ENCODE measurements around the gene ADAMTS14. TPM values are rescaled to one million over a fixed set of nuclear protein-coding genes. Genes with fewer than 3 reads are reported as not detected.
A peak's percentile ranks its signal among the peaks of the same experiment; 100 is the strongest.
"Not testable (repeated sequence)": the region's sequence is repeated elsewhere in the genome, so short reads cannot be mapped to it uniquely, and the experiment has no call there.

The ADAMTS14 gene, protein sequence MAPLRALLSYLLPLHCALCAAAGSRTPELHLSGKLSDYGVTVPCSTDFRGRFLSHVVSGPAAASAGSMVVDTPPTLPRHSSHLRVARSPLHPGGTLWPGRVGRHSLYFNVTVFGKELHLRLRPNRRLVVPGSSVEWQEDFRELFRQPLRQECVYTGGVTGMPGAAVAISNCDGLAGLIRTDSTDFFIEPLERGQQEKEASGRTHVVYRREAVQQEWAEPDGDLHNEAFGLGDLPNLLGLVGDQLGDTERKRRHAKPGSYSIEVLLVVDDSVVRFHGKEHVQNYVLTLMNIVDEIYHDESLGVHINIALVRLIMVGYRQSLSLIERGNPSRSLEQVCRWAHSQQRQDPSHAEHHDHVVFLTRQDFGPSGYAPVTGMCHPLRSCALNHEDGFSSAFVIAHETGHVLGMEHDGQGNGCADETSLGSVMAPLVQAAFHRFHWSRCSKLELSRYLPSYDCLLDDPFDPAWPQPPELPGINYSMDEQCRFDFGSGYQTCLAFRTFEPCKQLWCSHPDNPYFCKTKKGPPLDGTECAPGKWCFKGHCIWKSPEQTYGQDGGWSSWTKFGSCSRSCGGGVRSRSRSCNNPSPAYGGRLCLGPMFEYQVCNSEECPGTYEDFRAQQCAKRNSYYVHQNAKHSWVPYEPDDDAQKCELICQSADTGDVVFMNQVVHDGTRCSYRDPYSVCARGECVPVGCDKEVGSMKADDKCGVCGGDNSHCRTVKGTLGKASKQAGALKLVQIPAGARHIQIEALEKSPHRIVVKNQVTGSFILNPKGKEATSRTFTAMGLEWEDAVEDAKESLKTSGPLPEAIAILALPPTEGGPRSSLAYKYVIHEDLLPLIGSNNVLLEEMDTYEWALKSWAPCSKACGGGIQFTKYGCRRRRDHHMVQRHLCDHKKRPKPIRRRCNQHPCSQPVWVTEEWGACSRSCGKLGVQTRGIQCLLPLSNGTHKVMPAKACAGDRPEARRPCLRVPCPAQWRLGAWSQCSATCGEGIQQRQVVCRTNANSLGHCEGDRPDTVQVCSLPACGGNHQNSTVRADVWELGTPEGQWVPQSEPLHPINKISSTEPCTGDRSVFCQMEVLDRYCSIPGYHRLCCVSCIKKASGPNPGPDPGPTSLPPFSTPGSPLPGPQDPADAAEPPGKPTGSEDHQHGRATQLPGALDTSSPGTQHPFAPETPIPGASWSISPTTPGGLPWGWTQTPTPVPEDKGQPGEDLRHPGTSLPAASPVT
- total RNA-seq (not detected), polyA plus RNA-seq (not detected)

DNA sequence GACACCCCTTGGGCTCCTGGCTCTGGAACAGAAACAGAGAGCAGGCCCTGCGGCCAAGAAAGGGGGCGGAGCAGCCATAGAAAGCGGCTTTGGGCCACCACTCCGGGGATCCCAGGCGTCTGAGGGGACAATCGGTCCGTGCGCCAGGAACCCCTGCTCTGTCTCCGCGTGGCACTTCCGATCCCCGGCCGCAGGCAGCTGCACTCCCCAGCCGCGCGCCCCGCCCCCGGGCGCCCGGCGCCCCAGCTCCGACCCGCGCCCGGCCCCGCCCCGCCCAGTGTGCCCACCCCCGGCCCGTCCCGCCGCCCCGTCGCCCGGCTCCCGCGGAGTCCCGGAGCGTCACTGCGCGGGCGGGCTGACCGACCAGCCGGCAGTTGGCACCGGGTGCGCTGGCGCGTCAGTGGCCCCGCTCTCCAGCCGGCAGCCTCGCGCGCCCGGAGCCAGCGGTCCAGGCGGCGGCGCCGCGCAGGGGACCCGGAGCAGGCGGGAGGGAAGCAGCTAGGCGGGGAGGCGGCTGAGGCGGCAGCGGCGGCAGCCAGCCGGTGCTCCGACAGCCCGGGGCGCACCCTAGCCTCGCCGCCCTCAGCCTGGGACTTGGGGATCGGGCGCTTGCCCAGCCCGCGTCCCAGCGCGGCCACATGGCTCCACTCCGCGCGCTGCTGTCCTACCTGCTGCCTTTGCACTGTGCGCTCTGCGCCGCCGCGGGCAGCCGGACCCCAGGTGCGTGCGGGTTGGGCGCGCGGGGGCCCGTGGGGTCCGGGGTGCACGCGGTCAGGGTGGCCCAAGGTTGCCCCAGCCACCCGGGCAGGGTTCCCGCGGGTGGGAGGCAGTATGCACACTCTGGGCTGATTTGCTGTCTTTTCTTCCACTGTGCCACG lies at the start of gene ADAMTS14:
ADAMTS14 (plus strand) TSS at position 342 of the 878 bp plus-strand sequence; CDS start at position 639, 297 bp downstream.
- H3K9me3 Mint-ChIP-seq, result peaks cover 0 to 4% (median 0%) of the 10 kb centered on the region in 8 donors
- Histone ChIP-seq H3K27ac (ENCODE audit: low read depth, low read length) (no peak within 1 kb of the TSS), H3K27me3 (ENCODE audit: insufficient read depth, low read length) (peaks cover 5% of the 10 kb centered on the region), H3K4me3 (ENCODE audit: low read length in 2 of 2) (no peak within 1 kb of the TSS), H3K9me3 (ENCODE audit: control insufficient read depth in 1 of 2, low read length in 2 of 2) (no peaks in the 10 kb centered on the region), H3K36me3 (ENCODE audit: insufficient read depth, low read length) (no peaks in the 10 kb centered on the region), H3K4me1 (ENCODE audit: insufficient read depth, low read length) (no peaks in the 10 kb centered on the region)
- H3K4me3 Mint-ChIP-seq, result peak within 1 kb of the TSS in 7 of 8 donors; percentile 28 to 70 (median 62)
- H3K36me3 Mint-ChIP-seq, result no peaks in the 10 kb centered on the region
- peaks cover 25 to 31% of the 10 kb centered on the region in 2 donors for H3K27me3 Mint-ChIP-seq
- ChIA-PET POLR2A (ENCODE audit: partially characterized antibody) (no interaction called here), CTCF (ENCODE audit: partially characterized antibody) (no interaction called here)
- H3K4me1 Mint-ChIP-seq, result peaks cover 4 to 11% (median 8%) of the 10 kb centered on the region in 4 donors
- H3K27ac Mint-ChIP-seq, result no peak within 1 kb of the TSS
- DNase-seq, result no peak
- intact Hi-C loops (cut with micrococcal nuclease), result no loop called here

DNA sequence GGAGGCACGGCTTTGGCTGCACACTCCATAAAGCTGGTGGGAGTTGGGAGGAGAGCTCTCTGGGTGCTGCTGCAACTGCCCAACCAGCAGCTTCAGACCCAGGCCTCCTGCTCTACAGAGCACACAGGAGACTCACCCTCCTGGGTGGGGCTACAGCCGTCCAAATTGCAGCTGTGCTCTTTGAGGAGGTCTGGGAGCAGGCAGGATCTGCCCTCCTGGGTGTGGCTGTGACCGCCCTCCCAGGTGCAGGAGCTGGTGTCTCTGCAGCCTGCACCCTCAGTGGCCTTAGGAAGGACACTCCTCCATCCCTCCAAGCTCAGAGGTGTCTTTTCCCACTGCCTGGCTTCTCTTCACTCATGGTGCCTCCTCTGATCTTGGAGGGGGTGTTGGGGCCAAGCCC lies 49.8 kb upstream of the ADAMTS14 start:
- Mint-ChIP-seq H3K4me1 (peaks cover 0 to 12% (median 0%) of the 10 kb centered on the region in 4 donors), H3K9me3 (peaks cover 0 to 36% (median 23%) of the 10 kb centered on the region in 8 donors), H3K27ac (no peak overlapping the region), H3K4me3 (no peak overlapping the region), H3K27me3 (peaks cover 7 to 9% of the 10 kb centered on the region in 2 donors), H3K36me3 (peaks cover 3 to 6% of the 10 kb centered on the region in 2 donors)
- Histone ChIP-seq H3K27ac (ENCODE audit: low read depth, low read length) (no peak overlapping the region), H3K4me1 (ENCODE audit: insufficient read depth, low read length) (no peaks in the 10 kb centered on the region), H3K36me3 (ENCODE audit: insufficient read depth, low read length) (no peaks in the 10 kb centered on the region), H3K4me3 (ENCODE audit: low read length in 2 of 2) (no peak overlapping the region), H3K27me3 (ENCODE audit: insufficient read depth, low read length) (no peaks in the 10 kb centered on the region), H3K9me3 (ENCODE audit: control insufficient read depth in 1 of 2, low read length in 2 of 2) (no peaks in the 10 kb centered on the region)
- POLR2A ChIA-PET (ENCODE audit: partially characterized antibody), result no interaction called here
- CTCF ChIA-PET (ENCODE audit: partially characterized antibody), result no interaction called here
- intact Hi-C loops (cut with micrococcal nuclease), result no loop called here
- no peak for DNase-seq

DNA sequence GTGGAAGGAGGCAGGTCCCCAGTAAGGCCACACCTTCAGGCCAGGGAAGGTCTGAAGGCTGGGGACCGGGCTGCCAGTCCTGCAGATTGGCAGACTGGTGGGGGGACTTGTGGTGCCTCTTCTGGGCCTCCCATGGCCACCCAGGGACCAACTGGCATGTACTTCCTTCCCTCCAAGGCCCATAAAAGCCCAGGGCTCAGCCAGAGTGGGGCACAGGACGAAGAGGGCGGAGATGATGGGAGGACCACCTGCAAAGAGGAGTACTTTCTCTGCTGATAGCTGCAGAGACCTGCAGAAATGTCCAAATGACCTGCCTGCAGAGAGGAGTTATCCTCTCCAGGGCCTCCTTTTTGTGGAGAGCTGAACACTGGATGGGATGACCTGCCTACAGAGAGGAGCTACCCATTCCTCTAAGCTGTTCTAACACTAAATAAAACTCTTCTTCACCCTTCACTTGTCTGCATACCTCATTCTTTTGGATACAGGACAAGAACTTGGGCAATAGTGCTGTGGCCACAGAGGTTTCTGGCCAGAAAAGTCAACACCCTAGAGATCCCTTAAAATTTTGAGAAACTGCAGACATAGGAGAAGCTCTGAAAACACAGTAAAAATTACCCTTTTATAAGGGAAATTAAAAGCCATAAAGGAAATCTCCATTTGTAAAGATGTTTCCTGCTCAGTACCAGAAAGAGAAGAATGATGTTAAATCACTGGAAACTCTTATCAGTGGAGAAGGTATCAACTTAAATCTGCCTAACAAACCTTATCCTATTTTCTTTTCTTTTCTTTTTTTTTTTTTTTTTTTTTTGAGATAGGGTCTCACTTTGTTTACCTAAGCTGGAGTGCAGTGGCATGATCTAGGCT lies 49.1 kb upstream of the ADAMTS14 start:
- H3K9me3 ChIP-seq (ENCODE audit: control insufficient read depth in 1 of 2, low read length in 2 of 2), result peaks cover 0 to 3% of the 10 kb centered on the region in 2 donors
- intact Hi-C loops (cut with micrococcal nuclease), result no loop called here
- Mint-ChIP-seq H3K36me3 (peaks cover 5 to 6% of the 10 kb centered on the region in 2 donors), H3K4me1 (peaks cover 0 to 10% (median 0%) of the 10 kb centered on the region in 4 donors), H3K4me3 (no peak overlapping the region), H3K27me3 (peaks cover 9% of the 10 kb centered on the region in 2 donors), H3K27ac (no peak overlapping the region), H3K9me3 (peaks cover 0 to 43% (median 23%) of the 10 kb centered on the region in 8 donors)
- POLR2A ChIA-PET (ENCODE audit: partially characterized antibody), result no interaction called here
- no peaks in the 10 kb centered on the region for H3K4me1 ChIP-seq (ENCODE audit: insufficient read depth, low read length)
- H3K27me3 ChIP-seq (ENCODE audit: insufficient read depth, low read length), result no peaks in the 10 kb centered on the region
- no peak overlapping the region for H3K4me3 ChIP-seq (ENCODE audit: low read length in 2 of 2)
- H3K27ac ChIP-seq (ENCODE audit: low read depth, low read length), result no peak overlapping the region
- CTCF ChIA-PET (ENCODE audit: partially characterized antibody), result no interaction called here
- H3K36me3 ChIP-seq (ENCODE audit: insufficient read depth, low read length), result no peaks in the 10 kb centered on the region
- DNase-seq, result no peak

DNA sequence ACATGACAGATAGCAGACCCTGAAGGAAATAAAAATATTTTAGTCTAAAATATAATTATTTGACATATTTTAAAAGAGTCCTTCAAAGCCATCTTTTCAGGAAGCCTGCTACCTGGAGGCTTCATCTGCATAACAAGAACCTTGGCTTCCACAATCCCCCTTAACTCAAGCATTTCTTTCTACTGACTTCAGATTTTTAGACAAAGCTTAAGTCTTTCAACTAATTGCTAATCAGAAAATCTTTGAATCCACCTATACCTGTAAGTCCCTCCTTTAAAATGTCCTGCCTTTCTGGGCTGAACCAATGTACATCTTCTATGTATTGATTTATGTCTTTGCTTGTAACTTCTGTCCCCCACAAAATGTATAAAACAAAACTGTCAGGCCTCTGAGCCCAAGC lies 46.2 kb upstream of the ADAMTS14 start:
- Mint-ChIP-seq H3K9me3 (peaks cover 0 to 29% (median 10%) of the 10 kb centered on the region in 8 donors), H3K4me3 (no peak overlapping the region), H3K27ac (no peak overlapping the region), H3K4me1 (no peaks in the 10 kb centered on the region), H3K27me3 (peaks cover 4 to 5% of the 10 kb centered on the region in 2 donors), H3K36me3 (peaks cover 0 to 2% of the 10 kb centered on the region in 2 donors)
- H3K36me3 ChIP-seq (ENCODE audit: insufficient read depth, low read length), result no peaks in the 10 kb centered on the region
- intact Hi-C loops (cut with micrococcal nuclease), result no loop called here
- H3K9me3 ChIP-seq (ENCODE audit: control insufficient read depth in 1 of 2, low read length in 2 of 2), result peaks cover 0 to 9% of the 10 kb centered on the region in 2 donors
- ChIA-PET CTCF (ENCODE audit: partially characterized antibody) (interaction anchor here (2.1 kb wide), 1 partner anchor 75 kb away, joined by 7 read pairs; no protein-coding TSS in a partner anchor), POLR2A (ENCODE audit: partially characterized antibody) (no interaction called here)
- H3K27me3 ChIP-seq (ENCODE audit: insufficient read depth, low read length), result no peaks in the 10 kb centered on the region
- no peak overlapping the region for H3K27ac ChIP-seq (ENCODE audit: low read depth, low read length)
- H3K4me3 ChIP-seq (ENCODE audit: low read length in 2 of 2), result no peak overlapping the region
- H3K4me1 ChIP-seq (ENCODE audit: insufficient read depth, low read length), result no peaks in the 10 kb centered on the region
- no peak for DNase-seq

DNA sequence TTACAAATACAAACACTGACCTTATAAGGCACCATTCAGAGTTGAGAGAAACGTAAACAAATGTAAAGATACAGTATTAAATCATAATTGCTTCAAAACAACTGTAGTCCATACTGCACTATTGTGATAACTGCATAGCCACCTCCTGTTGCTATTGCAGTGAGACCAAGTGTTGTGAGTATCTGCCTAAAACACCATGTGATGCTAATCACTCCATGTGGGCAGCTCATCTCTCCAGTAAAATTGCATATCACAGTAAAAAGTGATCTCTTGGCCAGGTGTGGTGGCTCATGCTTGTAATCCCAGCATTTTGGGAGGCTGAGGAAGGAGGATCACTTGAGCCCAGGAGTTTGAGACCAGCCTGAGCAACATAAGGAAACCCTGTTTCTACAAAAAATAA lies 43.0 kb upstream of the ADAMTS14 start:
- Mint-ChIP-seq H3K4me1 (no peaks in the 10 kb centered on the region), H3K9me3 (peaks cover 0 to 27% (median 9%) of the 10 kb centered on the region in 8 donors), H3K36me3 (peaks cover 0 to 2% of the 10 kb centered on the region in 2 donors), H3K27ac (no peak overlapping the region), H3K4me3 (no peak overlapping the region), H3K27me3 (peaks cover 7 to 8% of the 10 kb centered on the region in 2 donors)
- Histone ChIP-seq H3K36me3 (ENCODE audit: insufficient read depth, low read length) (no peaks in the 10 kb centered on the region), H3K9me3 (ENCODE audit: control insufficient read depth in 1 of 2, low read length in 2 of 2) (peaks cover 0 to 9% of the 10 kb centered on the region in 2 donors), H3K4me1 (ENCODE audit: insufficient read depth, low read length) (no peaks in the 10 kb centered on the region), H3K27me3 (ENCODE audit: insufficient read depth, low read length) (no peaks in the 10 kb centered on the region), H3K4me3 (ENCODE audit: low read length in 2 of 2) (no peak overlapping the region), H3K27ac (ENCODE audit: low read depth, low read length) (no peak overlapping the region)
- no peak for DNase-seq
- intact Hi-C loops (cut with micrococcal nuclease), result no loop called here
- ChIA-PET POLR2A (ENCODE audit: partially characterized antibody) (no interaction called here), CTCF (ENCODE audit: partially characterized antibody) (no interaction called here)

DNA sequence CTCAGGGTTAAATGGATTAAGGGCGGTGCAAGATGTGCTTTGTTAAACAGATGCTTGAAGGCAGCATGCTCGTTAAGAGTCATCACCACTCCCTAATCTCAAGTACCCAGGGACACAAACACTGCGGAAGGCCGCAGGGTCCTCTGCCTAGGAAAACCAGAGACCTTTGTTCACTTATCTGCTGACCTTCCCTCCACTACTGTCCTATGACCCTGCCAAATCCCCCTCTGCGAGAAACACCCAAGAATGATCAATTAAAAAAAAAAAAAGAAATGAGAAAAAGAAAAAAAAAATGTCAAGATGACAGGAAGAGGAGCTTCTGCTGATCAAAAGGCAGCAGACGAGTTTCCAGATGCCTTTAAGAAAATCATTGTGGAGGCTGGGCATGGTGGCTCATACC lies 40.6 kb upstream of the ADAMTS14 start:
- H3K36me3 ChIP-seq (ENCODE audit: insufficient read depth, low read length); H3K27ac Mint-ChIP-seq; H3K4me1 Mint-ChIP-seq; H3K4me3 ChIP-seq (ENCODE audit: low read length in 2 of 2); H3K27me3 ChIP-seq (ENCODE audit: insufficient read depth, low read length); intact Hi-C loops (cut with micrococcal nuclease); POLR2A ChIA-PET (ENCODE audit: partially characterized antibody); H3K9me3 ChIP-seq (ENCODE audit: control insufficient read depth in 1 of 2, low read length in 2 of 2); H3K4me3 Mint-ChIP-seq; H3K27ac ChIP-seq (ENCODE audit: low read depth, low read length); H3K27me3 Mint-ChIP-seq; CTCF ChIA-PET (ENCODE audit: partially characterized antibody); H3K4me1 ChIP-seq (ENCODE audit: insufficient read depth, low read length); H3K36me3 Mint-ChIP-seq; DNase-seq: not testable (repeated sequence)
- H3K9me3 Mint-ChIP-seq, result peaks cover 0 to 23% (median 9%) of the 10 kb centered on the region in 8 donors

Data from CD4-positive, alpha-beta memory T cell (primary cell).